HG02840 (cell line): ENCODE measurements around the gene NRXN2.

ENCODE experiments used
- ATAC-seq: cut with Tn5 transposase; IDR thresholded peaks from one replicate; pipeline ENCODE4 v1.9.1; 2021; ENCODE audit warnings: mild to moderate bottlenecking, moderate library complexity, moderate number of reproducible peaks; ENCODE audit not compliant: unreplicated experiment, low FRiP score

Gene NRXN2

DNA sequence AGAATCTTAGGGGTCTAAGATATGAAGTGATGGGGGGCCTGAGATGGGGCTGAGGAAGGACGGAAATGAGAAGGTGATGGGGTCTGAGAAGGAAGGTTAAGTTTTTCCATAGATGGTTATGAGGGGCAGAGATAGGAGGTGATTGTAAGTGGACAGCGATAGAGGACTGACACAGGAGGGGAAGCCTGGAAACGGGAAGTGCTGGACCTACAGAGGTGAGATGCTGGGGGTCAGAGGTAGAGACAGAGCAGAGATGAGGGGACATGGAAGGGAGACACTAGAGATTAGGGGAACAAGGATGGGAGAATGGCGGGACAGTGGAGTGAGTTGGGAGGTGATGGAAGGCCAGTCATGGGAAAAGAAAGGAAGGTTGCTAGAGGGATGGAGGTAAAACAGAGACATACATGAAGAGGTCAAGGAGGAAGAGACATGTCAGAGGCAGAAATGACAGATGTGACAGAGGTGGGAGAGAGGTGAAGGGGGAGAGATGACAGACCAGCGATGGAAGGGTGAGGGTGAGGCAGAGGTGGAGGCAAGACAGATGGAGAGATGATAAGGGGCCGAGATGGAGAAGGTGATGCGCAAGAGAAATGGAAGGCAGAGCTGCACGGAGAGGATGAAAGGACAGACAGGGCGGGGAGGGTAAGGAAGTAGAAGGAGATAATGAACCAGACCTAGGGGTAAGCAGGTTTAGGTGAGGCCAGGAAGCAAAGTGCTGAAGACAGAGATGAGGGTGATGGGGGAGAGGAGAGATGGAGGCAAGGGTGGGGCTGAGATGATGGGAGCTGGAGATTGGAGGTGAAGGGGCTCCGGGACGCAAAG is 81.2 kb downstream of the NRXN2 start:
- no peak for ATAC-seq

DNA sequence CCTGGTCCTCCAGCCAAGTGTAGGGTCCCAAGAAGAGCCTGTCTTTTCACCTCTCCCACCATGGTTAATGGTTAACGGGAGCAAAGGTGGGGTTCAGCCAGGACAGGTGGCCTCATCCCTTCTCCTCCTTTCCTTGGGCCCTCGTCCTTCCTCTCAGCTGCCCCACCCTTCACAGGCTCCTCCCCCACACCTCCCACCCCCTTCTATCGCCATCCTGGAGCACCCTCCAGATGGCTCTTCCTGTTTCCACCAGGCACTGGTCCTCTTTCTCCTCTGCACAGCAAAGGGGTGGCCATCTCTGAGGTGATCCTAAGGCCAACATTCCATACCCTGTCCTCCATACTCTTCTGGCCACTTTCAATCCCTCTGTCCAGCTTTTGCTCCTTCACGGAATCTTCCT is 83.1 kb downstream of the NRXN2 start:
- ATAC-seq = no peak

DNA sequence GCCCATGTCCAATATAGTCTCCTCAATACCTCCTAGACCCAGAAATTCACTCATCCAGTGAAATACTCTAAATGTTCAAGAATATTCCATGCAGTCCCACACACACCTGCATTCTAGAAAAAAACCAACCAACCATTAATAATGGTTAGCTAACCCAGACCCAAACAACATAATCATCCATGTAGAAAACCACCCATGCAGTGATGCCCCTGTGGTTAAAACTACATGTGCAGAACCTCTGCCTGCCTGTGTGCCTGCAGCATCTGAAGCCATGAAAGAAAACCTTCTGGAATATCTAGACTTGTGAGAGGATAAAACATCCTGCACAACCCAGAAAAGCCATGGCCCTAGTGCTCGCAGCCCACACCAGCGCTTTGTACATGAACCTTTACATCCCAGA is 84.2 kb downstream of the NRXN2 start:
- ATAC-seq = no peak

DNA sequence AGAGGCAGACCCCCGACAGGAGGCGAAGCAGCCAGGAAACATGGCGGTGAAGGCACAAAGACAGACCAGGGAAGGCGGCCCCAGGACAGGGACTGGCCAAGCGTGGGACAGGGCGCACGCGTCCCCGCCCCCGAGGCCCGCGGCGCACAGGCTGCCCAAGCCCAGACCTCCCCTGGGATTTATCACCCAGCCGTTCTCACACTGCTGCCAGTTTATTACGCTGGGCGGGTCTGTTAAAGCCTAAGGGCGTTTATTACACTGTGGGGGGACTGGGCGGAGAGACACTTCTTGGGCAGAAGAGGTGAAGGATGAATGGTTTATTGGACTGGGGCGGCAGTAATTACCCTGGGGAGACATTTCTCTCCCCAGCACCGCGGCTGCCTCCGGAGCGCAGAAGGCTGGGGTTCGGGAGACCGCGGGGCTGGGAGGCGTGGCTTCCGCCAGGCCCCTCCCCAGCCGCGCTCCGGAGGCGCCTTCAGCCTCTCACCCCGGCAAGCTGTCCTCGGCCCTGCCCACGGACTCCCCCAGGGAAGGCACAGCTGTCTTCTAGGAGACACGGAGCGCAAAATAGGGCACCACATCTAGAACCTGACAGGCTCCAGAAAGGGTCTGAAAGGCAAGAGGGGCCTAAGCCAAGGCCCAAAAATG is 84.9 kb downstream of the NRXN2 start:
- ATAC-seq = no peak

DNA sequence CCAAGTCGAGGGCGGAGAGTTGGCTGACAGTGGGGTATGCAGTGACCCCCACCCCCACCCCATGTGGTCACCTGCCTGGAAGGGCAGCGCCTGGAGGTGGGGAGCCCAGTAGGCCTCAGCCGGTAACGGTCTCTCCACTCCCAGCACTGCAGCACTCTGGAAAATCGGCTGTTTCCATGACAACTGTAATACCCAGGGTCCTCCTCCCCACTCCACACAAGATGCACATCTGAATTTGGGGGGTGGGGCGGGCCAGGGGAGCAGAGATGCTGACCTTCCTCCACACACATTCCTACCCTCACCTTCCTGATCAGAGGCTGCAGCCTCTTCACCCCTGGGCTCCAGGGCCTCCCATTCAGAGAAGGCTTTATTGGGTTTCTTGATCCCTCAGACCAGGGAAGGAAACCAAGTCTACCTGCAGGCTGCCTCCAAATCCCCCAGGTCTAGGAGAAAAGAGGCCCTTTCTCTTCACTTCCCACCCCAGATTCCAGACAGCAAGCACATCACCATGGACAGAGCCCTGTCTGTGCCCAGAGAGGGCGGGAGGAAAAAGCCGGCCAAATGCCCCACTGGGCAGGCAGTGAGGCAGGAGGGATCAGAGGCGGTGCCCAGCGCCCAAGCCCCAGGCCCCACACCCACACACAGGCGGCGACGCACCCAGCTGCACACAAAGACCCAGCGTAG is 85.5 kb downstream of the NRXN2 start:
- ATAC-seq = no peak

DNA sequence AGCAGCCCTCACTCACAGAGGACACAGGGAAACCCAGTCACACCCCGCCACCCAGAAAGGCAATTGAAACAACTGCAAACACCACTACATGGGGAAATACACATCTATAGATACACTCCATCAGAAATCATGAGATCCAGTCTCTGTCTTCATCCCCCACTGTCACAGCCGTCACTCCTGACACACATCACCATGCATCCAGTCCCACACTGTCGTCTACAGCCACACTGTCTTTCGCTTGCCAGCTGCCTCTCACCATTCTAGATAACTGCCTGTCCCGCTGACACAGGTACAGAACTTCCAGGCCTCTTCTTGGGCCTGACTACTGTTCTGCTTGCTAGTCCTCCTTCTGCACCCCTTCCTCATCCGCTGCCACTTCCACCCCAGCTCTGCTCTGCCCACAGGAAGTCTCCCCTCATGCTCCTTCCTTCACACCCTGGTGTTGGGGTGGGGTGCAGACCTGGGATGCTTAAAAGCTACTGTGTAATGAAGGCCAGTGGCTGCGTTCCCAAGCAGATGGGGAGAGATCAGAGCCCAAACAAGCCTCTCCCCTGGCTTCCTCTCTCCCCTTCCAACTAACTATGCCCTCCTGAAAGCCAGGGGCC is 89.3 kb downstream of the NRXN2 start:
- no peak for ATAC-seq

DNA sequence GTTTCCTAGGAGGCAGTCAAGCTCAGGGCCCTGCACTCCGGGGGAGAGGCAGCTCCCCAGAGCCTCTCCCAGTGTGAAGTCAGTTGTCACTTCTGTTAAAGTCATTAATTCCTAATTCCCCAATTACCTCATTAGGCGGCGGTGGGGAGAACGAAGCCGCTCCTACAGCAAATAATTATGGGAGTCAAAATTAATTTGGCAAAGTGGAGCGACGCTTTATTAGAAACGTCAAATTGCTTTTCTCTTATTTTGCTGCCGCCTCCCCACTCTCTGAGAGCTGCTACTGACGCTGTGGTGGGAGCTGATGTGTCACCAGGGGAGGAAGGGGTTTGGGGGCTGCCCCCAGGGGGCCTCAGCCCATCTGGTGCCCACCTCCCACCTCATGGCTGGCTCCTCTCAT is 90.3 kb downstream of the NRXN2 start:
- ATAC-seq = no peak

DNA sequence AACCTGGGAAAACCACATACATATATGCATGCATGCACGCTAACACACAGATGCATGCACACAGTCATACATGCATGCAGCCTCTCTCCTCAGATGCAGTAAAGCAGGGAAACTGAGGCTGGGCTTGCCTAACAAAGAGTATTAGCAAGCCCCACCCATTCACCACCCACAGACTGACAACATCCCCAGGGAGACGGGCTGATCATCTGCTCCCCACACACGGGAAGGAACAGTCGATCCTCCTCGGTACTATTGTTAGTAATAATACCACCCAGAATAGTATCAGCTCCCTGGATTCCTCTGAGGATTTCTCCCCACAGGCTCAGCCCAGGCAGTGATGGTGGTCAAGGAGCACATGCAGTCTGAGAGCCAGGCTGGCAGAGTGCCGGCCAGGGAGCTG is 90.8 kb downstream of the NRXN2 start:
- no peak for ATAC-seq

DNA sequence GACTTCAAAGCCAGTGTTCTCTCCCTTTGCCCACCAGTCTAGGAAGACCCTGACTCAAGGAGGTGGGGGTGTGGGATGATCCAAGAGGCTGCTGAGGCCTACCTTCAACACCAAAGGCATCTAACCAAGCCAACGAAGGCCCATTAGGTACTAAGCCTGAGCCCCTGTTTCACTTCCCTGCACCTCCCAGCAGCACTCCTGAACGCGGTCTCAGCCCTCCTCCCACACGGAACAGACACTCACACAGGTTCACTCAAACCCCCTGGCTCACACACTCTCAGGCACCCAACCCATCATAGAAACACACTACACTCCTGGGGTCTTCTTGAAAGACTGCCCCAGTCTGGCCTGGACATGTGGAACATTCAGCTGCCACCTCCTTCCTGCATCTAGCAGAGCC is 91.3 kb downstream of the NRXN2 start:
- ATAC-seq = no peak

DNA sequence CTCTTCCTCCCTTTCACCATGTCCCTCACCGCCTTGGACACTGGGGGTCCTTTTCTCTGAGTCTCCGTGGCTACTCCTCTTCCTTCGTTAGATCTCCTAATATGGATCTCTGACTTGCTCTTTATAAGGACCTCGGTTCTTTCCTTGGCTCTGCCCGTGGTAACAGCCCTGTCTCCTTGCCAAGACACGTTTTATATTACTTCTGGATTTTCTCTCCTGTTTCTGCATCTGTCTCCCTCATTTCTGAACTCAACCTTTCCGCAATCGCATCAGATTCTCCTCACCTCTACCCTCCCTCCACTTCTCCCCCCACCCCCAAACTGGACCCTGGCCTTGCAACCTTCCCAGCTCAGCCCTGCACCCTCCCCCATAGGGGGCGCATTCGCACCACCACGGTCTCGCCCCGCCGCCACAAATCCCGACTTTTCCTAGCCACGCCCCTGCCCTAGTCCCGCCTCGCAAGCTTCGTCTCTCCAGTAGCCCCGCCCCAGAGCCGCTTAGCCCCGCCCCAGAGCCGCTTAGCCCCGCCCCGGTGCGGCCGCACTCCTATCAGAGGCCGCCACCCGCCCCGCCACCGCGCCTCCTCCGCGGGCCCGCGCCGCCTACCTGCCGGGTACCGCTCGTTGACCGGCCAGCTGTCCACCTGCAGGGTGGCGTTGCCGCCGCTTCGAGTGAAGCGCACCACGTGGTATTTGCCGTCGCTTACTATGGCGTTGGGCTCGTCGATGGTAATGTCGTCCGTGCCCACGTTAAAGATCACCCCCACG is 93.0 kb downstream of the NRXN2 start:
- ATAC-seq = no peak

DNA sequence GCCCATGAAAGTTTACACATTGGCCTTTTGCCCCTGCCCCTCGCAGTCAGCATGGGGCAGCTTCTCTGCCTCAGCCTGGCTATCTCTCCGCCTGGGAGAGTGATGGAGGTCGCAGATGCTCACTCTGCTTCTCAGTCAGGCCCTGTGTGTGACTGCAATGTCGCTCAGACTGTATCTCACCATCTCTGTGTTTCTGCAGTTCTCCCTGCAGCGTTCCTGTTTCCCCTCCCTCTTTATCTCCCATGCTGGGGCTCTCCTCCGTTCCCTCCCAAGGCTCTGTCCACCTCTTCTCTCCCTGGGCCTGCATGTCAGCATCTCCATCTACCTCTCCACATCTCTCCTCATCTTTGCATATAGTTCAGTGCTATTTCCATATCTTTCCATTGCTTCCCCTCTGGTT is 93.9 kb downstream of the NRXN2 start:
- no peak for ATAC-seq

DNA sequence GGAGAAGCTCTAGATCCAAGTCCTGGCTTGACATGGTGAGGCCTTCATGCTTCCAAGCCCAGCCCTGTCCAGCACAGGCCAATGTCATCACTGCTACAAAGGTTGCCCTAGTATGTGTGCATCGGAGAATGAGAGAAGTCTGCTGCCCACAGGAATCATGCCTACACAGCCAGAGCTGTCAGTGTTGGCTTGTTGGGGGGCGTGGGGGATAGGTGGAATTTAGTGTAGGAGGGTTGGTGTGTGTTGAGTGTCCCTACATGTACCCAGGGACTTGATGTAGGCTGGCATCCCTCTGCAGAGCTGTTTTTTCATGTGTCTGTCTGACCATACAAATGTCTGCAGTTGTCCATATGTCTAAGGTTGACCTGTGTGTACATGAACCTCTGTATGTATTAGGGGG is 94.4 kb downstream of the NRXN2 start:
- ATAC-seq = no peak

DNA sequence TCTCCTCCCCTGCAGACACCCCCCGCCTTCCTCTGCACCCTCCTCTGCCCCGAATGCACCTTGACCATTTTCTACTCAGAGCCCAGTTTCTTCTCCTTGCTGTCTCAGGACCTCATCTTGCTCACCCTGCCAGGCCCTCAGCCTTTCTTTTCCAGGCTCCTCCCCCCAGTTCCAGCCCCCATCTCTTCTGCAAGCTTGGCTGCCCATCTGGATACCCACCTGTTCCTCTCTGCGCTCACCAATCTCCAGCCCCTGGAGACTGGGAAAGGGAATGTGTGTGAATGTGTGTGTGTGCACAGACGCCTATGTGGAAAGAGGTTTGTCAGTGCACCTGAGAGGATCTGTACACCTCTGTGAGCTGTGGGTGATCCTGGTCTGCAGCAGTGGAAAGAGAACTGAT is 95.6 kb downstream of the NRXN2 start:
- no peak for ATAC-seq

DNA sequence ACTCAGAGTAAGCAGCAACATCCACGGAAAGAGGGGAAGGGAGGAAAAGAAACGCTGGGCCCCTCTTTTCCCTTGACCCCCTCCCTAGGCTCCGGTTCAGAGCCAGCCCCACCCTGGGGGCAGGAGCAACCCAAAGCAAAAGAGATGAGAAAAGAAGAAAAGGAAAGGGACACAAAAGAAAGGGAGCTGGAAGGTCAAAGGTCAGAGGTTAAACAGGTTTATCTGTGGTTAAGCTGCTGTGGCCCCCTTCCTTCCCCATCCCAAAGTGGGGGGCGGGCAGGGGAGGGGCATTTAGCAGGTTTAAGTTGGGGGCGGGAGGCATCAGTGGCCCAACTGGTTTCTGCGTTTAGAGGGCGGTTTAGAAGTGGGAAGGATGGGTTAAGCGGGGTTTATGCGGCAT is 96.4 kb downstream of the NRXN2 start:
- no peak for ATAC-seq

DNA sequence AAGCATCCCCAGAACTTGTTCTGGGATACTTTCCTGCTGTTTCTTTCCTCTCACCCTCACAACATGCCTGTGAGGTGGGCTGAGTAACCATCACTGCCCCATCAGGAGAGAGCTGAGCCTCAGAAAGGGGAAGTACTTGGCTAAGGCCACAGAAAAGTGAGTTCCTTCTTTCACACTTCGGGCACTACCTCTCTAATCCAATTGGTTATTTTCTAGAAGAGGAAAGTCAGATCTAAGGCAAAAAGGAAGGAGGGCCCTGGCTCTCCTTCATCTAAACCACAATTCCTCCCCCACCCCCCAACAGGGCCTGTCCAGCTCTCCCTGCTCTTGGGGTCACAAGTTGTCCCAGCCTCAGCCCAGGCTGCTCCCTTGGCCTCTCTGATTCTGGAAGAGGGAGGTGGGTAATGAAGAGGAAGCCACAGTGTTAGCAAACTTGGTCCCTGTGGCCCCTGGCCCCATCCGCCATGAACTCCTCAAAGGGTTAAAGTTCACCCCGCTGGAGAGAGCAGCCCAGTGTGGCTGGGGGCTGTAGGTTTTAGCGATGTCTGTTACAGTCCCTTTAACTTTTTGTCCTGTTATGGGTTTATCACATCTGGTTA is 98.0 kb downstream of the NRXN2 start:
- no peak for ATAC-seq

DNA sequence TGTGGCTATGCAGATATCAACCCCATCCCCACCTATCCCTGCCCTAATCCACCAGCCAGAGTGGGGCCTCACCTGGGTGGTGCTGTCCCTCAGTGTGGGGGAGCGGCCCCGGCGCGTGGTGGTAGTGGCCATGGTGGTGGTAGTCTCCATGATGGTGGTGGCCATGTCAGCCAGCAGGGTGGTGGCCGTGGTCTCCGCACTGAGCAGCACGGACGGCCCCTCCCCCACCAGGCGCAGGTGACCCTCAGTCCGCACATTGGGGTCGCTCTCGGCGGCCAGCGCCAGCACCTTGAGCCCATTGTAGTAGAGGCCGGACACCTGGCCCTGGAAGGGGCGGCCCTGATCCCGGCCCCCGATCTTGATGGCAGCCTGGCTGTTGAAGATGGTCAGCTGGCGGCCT is 100.3 kb downstream of the NRXN2 start:
- no peak for ATAC-seq

DNA sequence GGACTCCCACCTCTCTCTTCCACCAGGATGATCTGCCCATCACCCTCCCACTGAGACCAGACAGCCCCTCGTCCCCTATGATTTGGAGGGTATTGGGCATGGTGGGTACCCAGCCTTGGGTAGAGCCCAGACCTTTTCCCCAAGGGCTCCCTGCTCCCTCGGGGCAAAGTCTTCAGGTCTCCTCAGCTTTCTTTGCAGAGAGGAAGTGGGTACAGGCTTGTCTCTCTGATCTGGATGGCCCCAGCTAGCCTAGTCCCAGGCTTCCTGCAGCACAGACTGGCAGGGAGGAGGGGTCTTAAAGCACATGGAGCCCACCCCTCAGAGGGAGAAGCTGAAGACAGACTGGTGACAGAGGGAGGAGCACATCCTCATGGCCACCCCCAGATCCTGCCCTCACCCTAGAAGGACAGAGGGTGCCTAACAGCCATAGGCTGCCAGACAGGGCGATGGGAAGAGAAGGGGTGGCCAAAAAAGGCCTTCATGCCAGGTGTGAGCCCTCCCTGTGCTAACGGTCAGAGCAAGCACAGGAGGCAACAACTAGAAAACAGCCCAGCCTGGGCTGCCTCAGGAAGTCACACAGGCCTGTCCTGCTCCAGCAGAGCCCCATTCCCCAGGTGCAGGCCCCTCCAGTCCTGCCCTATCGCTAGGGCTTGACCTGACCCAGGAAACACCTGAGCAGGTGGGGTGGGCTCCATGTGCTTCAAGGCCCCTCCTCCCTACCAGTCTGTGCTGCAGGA is 101.5 kb downstream of the NRXN2 start:
- ATAC-seq = no peak

DNA sequence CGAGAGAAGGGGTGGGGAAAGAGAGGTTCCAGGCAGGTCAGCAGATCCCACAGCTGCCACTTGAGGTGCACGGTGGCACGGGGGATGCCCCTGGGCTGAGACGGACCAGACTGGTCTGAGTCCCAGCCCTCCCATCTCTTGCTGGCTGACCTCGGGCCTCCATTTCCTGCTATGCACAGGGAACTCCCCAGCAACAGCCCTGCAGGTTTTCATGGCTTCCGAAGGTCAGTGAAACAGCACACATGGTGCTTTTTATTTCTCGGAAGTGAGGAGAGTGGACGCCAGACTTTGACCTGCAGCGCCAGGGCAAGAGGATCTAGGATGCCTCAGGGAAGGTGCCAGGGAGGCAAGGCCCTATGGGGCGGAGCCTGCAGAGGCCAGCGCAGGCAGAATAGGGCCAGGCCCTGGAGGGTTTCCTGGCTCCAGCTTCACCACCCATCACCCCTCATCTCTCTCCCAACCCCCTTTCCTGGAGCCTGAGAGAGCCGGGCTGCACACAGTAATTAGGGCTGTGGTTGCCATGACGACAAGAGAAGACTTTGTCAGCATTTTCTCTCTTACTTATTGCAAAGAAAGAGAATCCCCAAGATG is 102.5 kb downstream of the NRXN2 start:
- ATAC-seq = no peak

DNA sequence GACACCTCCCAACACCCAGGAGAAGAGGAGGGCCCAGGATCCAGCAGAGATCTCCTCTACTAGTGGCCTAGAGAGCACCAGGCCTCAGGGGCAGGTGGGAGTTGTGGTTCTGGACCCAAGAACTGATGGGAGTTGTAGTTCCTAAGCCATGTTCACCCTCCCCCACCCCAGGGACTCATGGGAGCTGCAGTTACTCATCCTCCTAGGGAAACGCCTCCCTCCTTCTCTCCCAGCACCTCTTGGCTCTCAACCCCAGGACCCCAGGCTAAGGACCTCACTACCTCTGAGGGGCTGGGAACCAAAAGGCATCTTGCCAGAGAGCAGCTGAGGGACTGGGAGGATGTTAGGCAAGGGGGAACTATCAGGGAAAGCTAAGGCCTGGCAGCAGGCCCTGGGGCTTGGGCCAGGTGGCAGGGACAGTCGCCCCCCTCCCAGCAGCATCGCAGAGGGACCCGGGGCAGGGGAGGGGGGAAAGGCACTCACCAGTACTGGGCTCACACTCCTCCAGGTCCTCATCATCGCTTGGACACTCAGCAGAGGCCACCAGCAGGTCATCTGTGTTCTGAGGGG is 103.1 kb downstream of the NRXN2 start:
- no peak for ATAC-seq
